ENCODE measurements around the gene NAA80.

Gene NAA80

DNA sequence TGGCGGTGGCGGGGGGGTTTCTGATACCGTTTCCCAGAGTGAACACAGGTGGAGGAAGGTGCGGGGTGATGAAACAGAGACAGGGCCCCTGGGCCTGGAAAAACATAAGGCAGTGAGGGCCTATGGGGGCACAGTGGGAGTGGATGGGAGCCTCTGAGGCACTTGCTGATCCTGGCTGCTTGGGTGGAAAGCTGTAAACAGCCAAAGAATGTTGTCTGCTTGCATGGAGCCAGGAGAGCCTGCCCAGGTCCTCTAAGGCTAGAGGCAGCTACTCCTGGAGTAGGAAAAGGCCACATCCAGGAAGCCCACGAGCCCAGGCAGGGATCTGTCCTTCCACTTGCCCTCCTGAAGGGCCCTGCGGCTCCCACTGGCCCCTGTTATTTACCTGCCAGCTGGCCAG, 33.2 kb downstream of the NAA80 start:
- TF ChIP-seq, protein P1, sequence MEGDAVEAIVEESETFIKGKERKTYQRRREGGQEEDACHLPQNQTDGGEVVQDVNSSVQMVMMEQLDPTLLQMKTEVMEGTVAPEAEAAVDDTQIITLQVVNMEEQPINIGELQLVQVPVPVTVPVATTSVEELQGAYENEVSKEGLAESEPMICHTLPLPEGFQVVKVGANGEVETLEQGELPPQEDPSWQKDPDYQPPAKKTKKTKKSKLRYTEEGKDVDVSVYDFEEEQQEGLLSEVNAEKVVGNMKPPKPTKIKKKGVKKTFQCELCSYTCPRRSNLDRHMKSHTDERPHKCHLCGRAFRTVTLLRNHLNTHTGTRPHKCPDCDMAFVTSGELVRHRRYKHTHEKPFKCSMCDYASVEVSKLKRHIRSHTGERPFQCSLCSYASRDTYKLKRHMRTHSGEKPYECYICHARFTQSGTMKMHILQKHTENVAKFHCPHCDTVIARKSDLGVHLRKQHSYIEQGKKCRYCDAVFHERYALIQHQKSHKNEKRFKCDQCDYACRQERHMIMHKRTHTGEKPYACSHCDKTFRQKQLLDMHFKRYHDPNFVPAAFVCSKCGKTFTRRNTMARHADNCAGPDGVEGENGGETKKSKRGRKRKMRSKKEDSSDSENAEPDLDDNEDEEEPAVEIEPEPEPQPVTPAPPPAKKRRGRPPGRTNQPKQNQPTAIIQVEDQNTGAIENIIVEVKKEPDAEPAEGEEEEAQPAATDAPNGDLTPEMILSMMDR (IDR thresholded peaks at IDR 0.05) = no peak

DNA sequence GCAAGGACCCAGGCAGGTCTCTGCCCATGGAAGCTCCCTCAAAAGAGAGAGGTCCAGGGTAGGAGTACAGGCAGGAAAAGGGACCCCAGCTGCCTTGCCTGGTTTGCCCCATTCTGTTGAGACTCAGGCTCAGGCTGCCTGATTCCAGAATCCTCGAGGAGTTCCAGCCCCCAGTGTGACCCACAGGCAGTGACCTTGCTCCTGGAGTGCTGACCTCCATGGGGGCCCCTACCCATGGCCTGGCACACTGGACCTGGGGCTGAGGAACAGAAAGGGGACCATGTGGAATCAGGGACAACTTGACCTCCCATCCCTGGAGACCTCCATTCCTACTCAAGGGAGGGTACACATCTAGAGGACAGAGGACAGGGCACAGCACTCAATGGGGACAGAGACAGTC, 33.6 kb downstream of the NAA80 start:
- TF ChIP-seq, protein P1 (IDR thresholded peaks at IDR 0.05) = no peak

DNA sequence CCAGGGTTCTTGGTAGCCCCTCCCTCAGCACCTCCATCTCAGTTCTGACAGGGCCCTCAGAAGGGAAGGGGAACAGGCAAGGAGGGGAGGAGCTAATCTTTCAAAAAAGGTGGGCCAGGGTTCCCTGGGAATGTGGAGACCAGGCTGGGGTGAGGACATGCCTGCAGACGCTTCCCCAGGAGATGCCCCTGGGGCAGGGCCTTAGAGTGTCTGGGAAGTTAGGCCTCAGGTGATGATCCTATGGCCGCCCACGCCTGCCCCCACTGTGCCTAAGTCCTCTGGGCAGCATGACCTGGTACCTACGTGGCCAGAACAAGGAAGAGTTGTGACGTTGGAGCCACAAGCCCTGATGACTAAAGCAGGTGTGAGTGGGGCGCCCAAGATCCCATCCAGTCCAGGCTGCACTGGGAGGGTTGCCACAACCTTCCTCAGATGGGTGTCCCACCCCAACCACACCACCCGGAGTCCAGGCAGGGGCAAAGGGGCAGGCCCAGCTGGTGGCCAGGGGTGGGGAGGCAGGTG, 34.2 kb downstream of the NAA80 start:
- TF ChIP-seq, protein P1 (IDR thresholded peaks at IDR 0.05) = no peak

DNA sequence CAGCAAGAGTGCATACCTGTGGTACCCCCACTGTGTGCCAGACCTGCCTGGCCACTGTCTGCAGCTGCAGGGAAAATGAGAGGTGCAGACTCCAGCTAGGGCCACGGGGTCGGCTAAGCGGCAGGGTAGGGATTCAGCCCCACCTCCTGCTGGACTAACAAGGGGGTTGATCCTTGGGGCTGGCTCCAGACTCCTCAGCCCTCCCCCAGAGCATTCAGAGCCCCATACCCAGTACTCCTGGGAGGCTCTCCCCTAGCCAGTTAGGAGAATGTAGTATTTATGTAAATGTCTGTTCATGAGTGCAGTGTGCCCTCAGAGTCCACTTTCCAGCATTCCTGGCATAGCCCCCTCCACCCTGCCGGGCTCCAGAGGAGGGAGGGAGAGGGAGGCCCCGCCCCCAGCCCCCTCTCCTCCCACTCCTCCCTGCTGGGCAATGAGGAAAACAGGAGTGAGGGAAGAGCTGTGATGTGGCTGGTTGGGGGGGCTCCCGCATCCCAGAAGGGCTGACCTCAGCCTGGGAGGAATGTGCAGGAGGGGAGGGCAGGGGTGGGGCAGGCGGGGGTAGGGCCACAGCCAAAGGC, 34.7 kb downstream of the NAA80 start:
- TF ChIP-seq, protein P1 (IDR thresholded peaks at IDR 0.05) = no peak

DNA sequence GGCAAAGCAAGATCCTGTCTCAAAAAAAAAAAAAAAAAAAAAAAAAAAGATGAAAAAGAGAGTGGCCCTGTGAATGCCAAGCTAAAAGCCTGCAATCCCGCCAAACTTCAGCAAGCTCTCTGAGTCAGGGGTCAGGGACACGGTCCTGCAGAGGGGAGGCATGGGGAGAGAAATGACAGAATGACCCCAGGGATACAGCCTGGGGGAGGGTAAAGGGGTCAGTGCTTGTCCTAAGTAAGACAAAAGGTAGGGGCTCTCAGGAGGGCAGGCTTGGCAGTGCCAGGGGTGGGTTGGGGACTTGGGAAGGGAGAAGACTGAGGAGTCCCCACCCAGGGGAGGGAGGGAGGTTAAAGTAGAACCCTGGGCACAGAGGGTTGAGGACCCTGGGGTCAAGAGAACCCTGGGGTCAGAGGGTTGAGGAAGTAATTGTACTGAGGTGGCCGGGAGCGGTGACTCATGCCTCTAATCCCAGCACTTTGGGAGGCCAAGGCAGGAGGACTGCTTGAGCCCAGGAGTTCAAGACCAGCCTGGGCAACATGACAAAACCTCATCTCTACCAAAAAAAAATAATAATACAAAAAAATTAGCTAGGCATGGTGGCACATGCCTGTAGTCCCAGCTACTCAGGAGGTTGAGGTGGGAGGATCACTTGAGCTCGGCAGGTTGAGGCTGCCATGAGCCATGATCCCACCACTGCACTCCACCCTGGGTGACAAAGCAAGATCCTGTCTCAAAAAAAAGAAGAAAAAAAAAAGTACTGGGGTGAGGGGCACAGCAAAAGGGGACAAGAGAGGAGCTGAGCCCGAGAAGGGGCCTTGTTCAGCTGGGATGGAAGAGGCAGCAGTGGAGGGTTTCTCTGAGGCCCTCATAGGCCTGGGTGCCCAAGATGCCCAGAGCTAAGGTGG, 35.5 kb downstream of the NAA80 start:
- TF ChIP-seq, protein P1 (IDR thresholded peaks at IDR 0.05) = no peak

DNA sequence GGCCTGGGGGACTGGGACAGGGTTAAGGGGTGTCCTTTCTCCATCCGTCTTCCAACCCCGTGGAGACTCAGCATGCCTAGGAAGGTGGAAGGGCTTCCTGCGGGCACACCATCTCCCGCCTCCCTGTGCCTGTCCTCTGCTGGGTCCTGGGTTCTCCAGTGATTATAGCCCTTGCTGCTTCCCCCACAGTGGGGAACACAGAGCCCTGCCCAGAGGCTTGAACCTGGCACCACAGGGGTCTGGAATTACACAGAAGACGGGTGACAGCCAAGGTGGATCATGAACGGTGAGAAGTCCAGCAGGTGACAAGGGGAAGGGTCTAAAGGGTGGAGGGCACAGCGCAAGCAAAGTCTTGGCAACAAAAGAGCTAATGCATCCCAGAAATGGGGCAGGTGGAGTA, 36.4 kb downstream of the NAA80 start:
- TF ChIP-seq, protein P1 (IDR thresholded peaks at IDR 0.05) = no peak

DNA sequence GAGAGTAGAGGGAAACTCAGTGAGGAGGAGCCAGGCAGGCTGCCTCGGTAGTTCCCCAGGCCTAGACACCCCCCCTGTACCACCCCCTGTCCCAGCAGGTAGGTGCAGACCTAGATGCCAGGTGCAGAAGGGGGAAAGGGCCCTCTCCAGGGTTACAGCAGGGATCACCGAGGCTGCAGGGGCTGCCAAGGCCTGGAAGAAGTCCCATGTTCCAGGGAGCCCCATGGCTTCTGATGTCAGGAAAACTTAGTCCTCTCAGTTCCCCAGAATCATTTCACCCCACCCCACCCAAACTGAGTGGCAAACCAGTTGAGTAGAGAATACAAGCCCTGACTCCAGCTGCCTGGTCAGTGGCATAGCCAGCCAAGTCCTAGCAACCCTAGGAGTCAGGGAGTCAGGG, 37.7 kb downstream of the NAA80 start:
- TF ChIP-seq, protein P1 (IDR thresholded peaks at IDR 0.05) = no peak
